Measurements from ENCODE around the gene JAG2.
"Not testable (repeated sequence)": the region's sequence is repeated elsewhere in the genome, so short reads cannot be mapped to it uniquely, and the experiment has no call there.

JAG2 gene

GRCh38 chr14:105118646-105119407 is 49.7 kb downstream of the JAG2 start:
- Histone ChIP-seq H3K9ac (ENCODE audit: low read depth, low read length) (no peak overlapping the region), H3K36me3 (ENCODE audit: control insufficient read depth, insufficient read depth, low read length) (no peaks in the 10 kb centered on the region), H3K27ac (ENCODE audit: low read depth, low read length) (no peak overlapping the region), H3K9me3 (ENCODE audit: control insufficient read depth, insufficient read depth, low read length) (peaks cover 24% of the 10 kb centered on the region), H3K4me1 (ENCODE audit: control insufficient read depth, insufficient read depth, low read length) (no peaks in the 10 kb centered on the region), H3K4me3 (ENCODE audit: low read depth, low read length) (no peak overlapping the region), H3K27me3 (ENCODE audit: control insufficient read depth, insufficient read depth, low read length) (no peaks in the 10 kb centered on the region)

DNA sequence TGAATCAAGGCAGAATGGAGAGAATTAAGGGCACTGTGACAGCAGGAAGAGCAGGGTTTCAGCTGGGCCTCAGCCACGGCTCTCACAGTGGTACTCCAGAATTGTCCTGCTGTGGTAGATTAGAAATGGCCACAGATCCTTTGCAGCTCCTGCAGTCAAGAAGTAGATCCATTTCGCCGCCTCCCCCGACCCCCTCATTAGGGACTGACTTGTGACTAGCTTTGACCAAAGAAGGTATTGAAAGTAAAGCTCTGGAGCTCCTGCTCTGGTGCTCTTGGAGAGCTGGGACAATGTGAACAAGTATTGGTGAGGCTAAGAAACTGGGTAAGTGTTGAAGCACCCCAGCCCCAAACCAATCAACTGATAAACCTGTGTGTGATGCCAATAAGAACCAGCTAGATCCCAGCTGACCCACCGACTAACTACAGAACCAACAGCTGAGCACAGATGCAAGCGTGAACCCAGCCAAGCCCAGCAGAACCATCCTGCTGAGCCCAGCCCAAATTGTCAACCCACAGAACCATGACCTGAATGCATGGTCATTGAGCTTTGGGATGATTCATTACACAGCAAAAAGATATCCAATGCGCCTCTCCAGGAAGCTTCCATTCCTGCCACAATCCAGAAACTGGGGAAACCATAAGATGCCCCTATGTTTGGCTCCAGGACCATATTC is 50.7 kb downstream of the JAG2 start:
- Histone ChIP-seq H3K4me3 (ENCODE audit: low read depth, low read length) (no peak overlapping the region), H3K9me3 (ENCODE audit: control insufficient read depth, insufficient read depth, low read length) (peaks cover 24% of the 10 kb centered on the region), H3K9ac (ENCODE audit: low read depth, low read length) (no peak overlapping the region), H3K27ac (ENCODE audit: low read depth, low read length) (no peak overlapping the region), H3K36me3 (ENCODE audit: control insufficient read depth, insufficient read depth, low read length) (no peaks in the 10 kb centered on the region), H3K27me3 (ENCODE audit: control insufficient read depth, insufficient read depth, low read length) (no peaks in the 10 kb centered on the region), H3K4me1 (ENCODE audit: control insufficient read depth, insufficient read depth, low read length) (no peaks in the 10 kb centered on the region)

DNA sequence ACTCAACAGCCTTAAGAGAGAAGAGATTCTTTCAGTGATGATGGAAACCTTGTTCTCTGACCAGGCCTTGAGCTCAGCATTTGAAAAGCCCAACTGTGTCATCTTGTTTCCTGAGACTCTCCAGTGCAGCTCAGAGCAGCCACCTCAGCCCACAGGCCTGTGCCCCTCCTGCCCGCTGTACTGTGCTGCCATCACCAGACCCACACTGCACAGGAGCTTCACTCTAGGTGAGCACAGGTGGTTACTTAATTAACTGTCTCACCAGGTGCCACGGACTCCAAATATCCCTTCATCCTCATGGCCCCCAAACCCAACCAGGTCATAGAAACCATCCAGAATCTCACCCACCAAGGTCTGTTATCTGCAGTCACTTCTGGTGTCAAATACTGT is 51.3 kb downstream of the JAG2 start:
- Histone ChIP-seq H3K36me3 (ENCODE audit: control insufficient read depth, insufficient read depth, low read length) (no peaks in the 10 kb centered on the region), H3K27me3 (ENCODE audit: control insufficient read depth, insufficient read depth, low read length) (no peaks in the 10 kb centered on the region), H3K9me3 (ENCODE audit: control insufficient read depth, insufficient read depth, low read length) (peaks cover 23% of the 10 kb centered on the region), H3K27ac (ENCODE audit: low read depth, low read length) (no peak overlapping the region), H3K4me1 (ENCODE audit: control insufficient read depth, insufficient read depth, low read length) (no peaks in the 10 kb centered on the region), H3K4me3 (ENCODE audit: low read depth, low read length) (no peak overlapping the region), H3K9ac (ENCODE audit: low read depth, low read length) (no peak overlapping the region)

GRCh38 chr14:105116451-105117256 is 51.9 kb downstream of the JAG2 start:
- H3K9ac ChIP-seq (ENCODE audit: low read depth, low read length): no peak overlapping the region
- no peak overlapping the region for H3K27ac ChIP-seq (ENCODE audit: low read depth, low read length)
- H3K9me3 ChIP-seq (ENCODE audit: control insufficient read depth, insufficient read depth, low read length): peaks cover 17% of the 10 kb centered on the region
- H3K4me3 ChIP-seq (ENCODE audit: low read depth, low read length): no peak overlapping the region
- H3K27me3 ChIP-seq (ENCODE audit: control insufficient read depth, insufficient read depth, low read length): no peaks in the 10 kb centered on the region
- no peaks in the 10 kb centered on the region for H3K36me3 ChIP-seq (ENCODE audit: control insufficient read depth, insufficient read depth, low read length)
- no peaks in the 10 kb centered on the region for H3K4me1 ChIP-seq (ENCODE audit: control insufficient read depth, insufficient read depth, low read length)

- not testable (repeated sequence) for H3K9me3 ChIP-seq (ENCODE audit: control insufficient read depth, insufficient read depth, low read length); H3K9ac ChIP-seq (ENCODE audit: low read depth, low read length); H3K27me3 ChIP-seq (ENCODE audit: control insufficient read depth, insufficient read depth, low read length); H3K4me3 ChIP-seq (ENCODE audit: low read depth, low read length); H3K27ac ChIP-seq (ENCODE audit: low read depth, low read length); H3K4me1 ChIP-seq (ENCODE audit: control insufficient read depth, insufficient read depth, low read length); H3K36me3 ChIP-seq (ENCODE audit: control insufficient read depth, insufficient read depth, low read length)
These were observed 59.3 kb downstream of the JAG2 start for GRCh38 chr14:105109243-105109642.

GRCh38 chr14:105108516-105108864 is 60.1 kb downstream of the JAG2 start:
- no peaks in the 10 kb centered on the region for H3K4me1 ChIP-seq (ENCODE audit: control insufficient read depth, insufficient read depth, low read length)
- H3K27me3 ChIP-seq (ENCODE audit: control insufficient read depth, insufficient read depth, low read length): no peaks in the 10 kb centered on the region
- H3K4me3 ChIP-seq (ENCODE audit: low read depth, low read length): no peak overlapping the region
- no peak overlapping the region for H3K9ac ChIP-seq (ENCODE audit: low read depth, low read length)
- H3K9me3 ChIP-seq (ENCODE audit: control insufficient read depth, insufficient read depth, low read length): no peaks in the 10 kb centered on the region
- no peak overlapping the region for H3K27ac ChIP-seq (ENCODE audit: low read depth, low read length)
- no peaks in the 10 kb centered on the region for H3K36me3 ChIP-seq (ENCODE audit: control insufficient read depth, insufficient read depth, low read length)

- Histone ChIP-seq H3K4me3 (ENCODE audit: low read depth, low read length) (no peak overlapping the region), H3K36me3 (ENCODE audit: control insufficient read depth, insufficient read depth, low read length) (no peaks in the 10 kb centered on the region), H3K4me1 (ENCODE audit: control insufficient read depth, insufficient read depth, low read length) (no peaks in the 10 kb centered on the region), H3K27me3 (ENCODE audit: control insufficient read depth, insufficient read depth, low read length) (no peaks in the 10 kb centered on the region), H3K9me3 (ENCODE audit: control insufficient read depth, insufficient read depth, low read length) (no peaks in the 10 kb centered on the region), H3K9ac (ENCODE audit: low read depth, low read length) (no peak overlapping the region), H3K27ac (ENCODE audit: low read depth, low read length) (no peak overlapping the region)
These were observed 60.6 kb downstream of the JAG2 start for GRCh38 chr14:105107781-105108515.

- Histone ChIP-seq H3K36me3 (ENCODE audit: control insufficient read depth, insufficient read depth, low read length) (no peaks in the 10 kb centered on the region), H3K4me3 (ENCODE audit: low read depth, low read length) (no peak overlapping the region), H3K27me3 (ENCODE audit: control insufficient read depth, insufficient read depth, low read length) (no peaks in the 10 kb centered on the region), H3K9ac (ENCODE audit: low read depth, low read length) (no peak overlapping the region), H3K9me3 (ENCODE audit: control insufficient read depth, insufficient read depth, low read length) (no peaks in the 10 kb centered on the region), H3K27ac (ENCODE audit: low read depth, low read length) (no peak overlapping the region), H3K4me1 (ENCODE audit: control insufficient read depth, insufficient read depth, low read length) (no peaks in the 10 kb centered on the region)
These were observed 61.2 kb downstream of the JAG2 start for GRCh38 chr14:105107351-105107750.

DNA sequence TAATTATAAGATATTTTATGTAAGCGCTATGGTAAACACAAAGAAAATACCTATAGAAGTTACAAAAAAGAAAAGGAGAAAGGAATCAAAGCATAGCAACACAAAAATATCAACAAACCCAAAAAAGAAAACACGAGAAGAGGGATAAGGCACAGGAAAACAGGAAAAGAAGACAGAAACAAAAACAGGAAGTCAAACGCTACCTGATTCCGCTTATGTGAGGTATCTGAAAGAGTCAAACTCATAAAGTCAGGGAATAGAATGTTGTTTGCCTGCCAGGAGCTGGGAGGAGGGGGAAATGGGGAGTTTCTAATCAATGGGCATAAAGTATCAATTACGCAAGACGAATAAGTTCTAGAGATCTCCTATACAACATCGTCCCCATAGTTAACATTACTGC is 63.4 kb downstream of the JAG2 start:
- Histone ChIP-seq H3K36me3 (ENCODE audit: control insufficient read depth, insufficient read depth, low read length) (no peaks in the 10 kb centered on the region), H3K9me3 (ENCODE audit: control insufficient read depth, insufficient read depth, low read length) (0 out of 2 replicates have a peak, but pooled peaks cover under 1% of the 10 kb centered on the region), H3K9ac (ENCODE audit: low read depth, low read length) (no peak overlapping the region), H3K4me1 (ENCODE audit: control insufficient read depth, insufficient read depth, low read length) (no peaks in the 10 kb centered on the region), H3K4me3 (ENCODE audit: low read depth, low read length) (no peak overlapping the region), H3K27me3 (ENCODE audit: control insufficient read depth, insufficient read depth, low read length) (no peaks in the 10 kb centered on the region), H3K27ac (ENCODE audit: low read depth, low read length) (no peak overlapping the region)

- no peak overlapping the region for H3K27ac ChIP-seq (ENCODE audit: low read depth, low read length)
- no peaks in the 10 kb centered on the region for H3K27me3 ChIP-seq (ENCODE audit: control insufficient read depth, insufficient read depth, low read length)
- 0 out of 2 replicates have a peak, but pooled peaks cover 6% of the 10 kb centered on the region for H3K9me3 ChIP-seq (ENCODE audit: control insufficient read depth, insufficient read depth, low read length)
- H3K9ac ChIP-seq (ENCODE audit: low read depth, low read length): no peak overlapping the region
- H3K4me3 ChIP-seq (ENCODE audit: low read depth, low read length): no peak overlapping the region
- no peaks in the 10 kb centered on the region for H3K4me1 ChIP-seq (ENCODE audit: control insufficient read depth, insufficient read depth, low read length)
- H3K36me3 ChIP-seq (ENCODE audit: control insufficient read depth, insufficient read depth, low read length): no peaks in the 10 kb centered on the region
These were observed 65.7 kb downstream of the JAG2 start for GRCh38 chr14:105102893-105103292.
